ENCODE results near the gene OR10A7. TPM values are rescaled to one million over a fixed set of nuclear protein-coding genes. Genes with fewer than 3 reads are reported as not detected.

The OR10A7 gene
- total and polyA plus RNA-seq, 10 donors: not detected

- Histone ChIP-seq H3K27me3 (replicated peaks in 1 of 7) (peaks cover 0 to 10% (median 0%) of the 10 kb centered on the region in 7 donors), H3K36me3 (no peaks in the 10 kb centered on the region), H3K4me1 (no peaks in the 10 kb centered on the region), H3K9me3 (no peaks in the 10 kb centered on the region), H3K27ac (no peak overlapping the region), H3K4me3 (no peak overlapping the region)
- intact Hi-C loops (cut with DNase I; ENCODE audit: low total_unique reads): no loop called here
- no peak for DNase-seq
- TF ChIP-seq POLR2A (IDR thresholded peaks at IDR 0.05): no peak
- TF ChIP-seq POLR2AphosphoS5 (IDR thresholded peaks at IDR 0.05): no peak
- 60 to 90% (median 69%) methylated on average over 1 of the region's 1 CpG for WGBS, 5 donors
These were observed 5.7 kb downstream of the OR10A7 start for GRCh38 chr12:55226523-55226922.

- WGBS, 5 donors: 38 to 51% (median 47%) methylated on average over 3 of the region's 3 CpGs
- no peak for DNase-seq
- intact Hi-C loops (cut with DNase I; ENCODE audit: low total_unique reads): no loop called here
- Histone ChIP-seq H3K4me3 (no peak overlapping the region), H3K4me1 (no peaks in the 10 kb centered on the region), H3K36me3 (no peaks in the 10 kb centered on the region), H3K27ac (no peak overlapping the region), H3K9me3 (no peaks in the 10 kb centered on the region), H3K27me3 (replicated peaks in 1 of 7) (peaks cover 0 to 10% (median 0%) of the 10 kb centered on the region in 7 donors)
- TF ChIP-seq POLR2AphosphoS5 (IDR thresholded peaks at IDR 0.05) (no peak), POLR2A (IDR thresholded peaks at IDR 0.05) (no peak), CTCF (IDR thresholded peaks at IDR 0.05 in 8 of 11, conservative IDR thresholded peaks at IDR 0.05 in 3 of 11) (no peak)
These were observed 6.8 kb downstream of the OR10A7 start for GRCh38 chr12:55227643-55228042.

- H3K9me3 ChIP-seq: no peaks in the 10 kb centered on the region
- intact Hi-C loops (cut with DNase I; ENCODE audit: low total_unique reads): no loop called here
- H3K27me3 ChIP-seq (replicated peaks in 1 of 7): peaks cover 0 to 8% (median 0%) of the 10 kb centered on the region in 7 donors
- H3K4me3 ChIP-seq: no peak within 1 kb of the TSS
- no peak within 1 kb of the TSS for H3K27ac ChIP-seq
- no peaks in the 10 kb centered on the region for H3K36me3 ChIP-seq
- TF ChIP-seq POLR2A (IDR thresholded peaks at IDR 0.05): no peak
- no peak for TF ChIP-seq POLR2AphosphoS5 (IDR thresholded peaks at IDR 0.05)
- TF ChIP-seq CTCF (IDR thresholded peaks at IDR 0.05 in 8 of 11, conservative IDR thresholded peaks at IDR 0.05 in 3 of 11): no peak
- WGBS, 5 donors: 93 to 98% (median 94%) methylated on average over 3 of the region's 3 CpGs
- DNase-seq: no peak
- H3K4me1 ChIP-seq: no peaks in the 10 kb centered on the region
These were observed 23.5 kb downstream of the OR10A7 start, which contains the start of gene OR6C74 for GRCh38 chr12:55244309-55244708. TSS of gene OR6C74 (plus strand) at chr12:55244609. CDS start at chr12:55247288, 2,679 bp downstream.

- H3K9me3 ChIP-seq: no peaks in the 10 kb centered on the region
- no peaks in the 10 kb centered on the region for H3K4me1 ChIP-seq
- H3K27ac ChIP-seq: no peak overlapping the region
- intact Hi-C loops (cut with DNase I; ENCODE audit: low total_unique reads): no loop called here
- WGBS, 5 donors: 40 to 78% (median 66%) methylated on average over 1 of the region's 1 CpG
- no peaks in the 10 kb centered on the region for H3K36me3 ChIP-seq
- peaks cover 0 to 8% (median 0%) of the 10 kb centered on the region in 7 donors for H3K27me3 ChIP-seq (replicated peaks in 1 of 7)
- no peak for TF ChIP-seq POLR2A (IDR thresholded peaks at IDR 0.05)
- TF ChIP-seq POLR2AphosphoS5 (IDR thresholded peaks at IDR 0.05): no peak
- no peak for TF ChIP-seq CTCF (IDR thresholded peaks at IDR 0.05 in 8 of 11, conservative IDR thresholded peaks at IDR 0.05 in 3 of 11)
- H3K4me3 ChIP-seq: no peak overlapping the region
- DNase-seq: no peak
These were observed 25.3 kb downstream of the OR10A7 start for GRCh38 chr12:55246159-55246558.

- 56 to 71% (median 62%) methylated on average over 3 of the region's 3 CpGs for WGBS, 5 donors
- H3K36me3 ChIP-seq: no peaks in the 10 kb centered on the region
- no peaks in the 10 kb centered on the region for H3K4me1 ChIP-seq
- no peaks in the 10 kb centered on the region for H3K9me3 ChIP-seq
- intact Hi-C loops (cut with DNase I; ENCODE audit: low total_unique reads): no loop called here
- no peak for DNase-seq
- H3K27ac ChIP-seq: no peak overlapping the region
- H3K27me3 ChIP-seq (replicated peaks in 1 of 7): peaks cover 0 to 15% (median 0%) of the 10 kb centered on the region in 7 donors
- H3K4me3 ChIP-seq: no peak overlapping the region
- TF ChIP-seq CTCF (IDR thresholded peaks at IDR 0.05 in 8 of 11, conservative IDR thresholded peaks at IDR 0.05 in 3 of 11) (no peak), POLR2A (IDR thresholded peaks at IDR 0.05) (no peak), POLR2AphosphoS5 (IDR thresholded peaks at IDR 0.05) (no peak)
These were observed 30.1 kb downstream of the OR10A7 start for GRCh38 chr12:55250944-55251343.
